Measurements from ENCODE around the gene UBE3C.
"Not testable (repeated sequence)": the region's sequence is repeated elsewhere in the genome, so short reads cannot be mapped to it uniquely, and the experiment has no call there.

The UBE3C gene

DNA sequence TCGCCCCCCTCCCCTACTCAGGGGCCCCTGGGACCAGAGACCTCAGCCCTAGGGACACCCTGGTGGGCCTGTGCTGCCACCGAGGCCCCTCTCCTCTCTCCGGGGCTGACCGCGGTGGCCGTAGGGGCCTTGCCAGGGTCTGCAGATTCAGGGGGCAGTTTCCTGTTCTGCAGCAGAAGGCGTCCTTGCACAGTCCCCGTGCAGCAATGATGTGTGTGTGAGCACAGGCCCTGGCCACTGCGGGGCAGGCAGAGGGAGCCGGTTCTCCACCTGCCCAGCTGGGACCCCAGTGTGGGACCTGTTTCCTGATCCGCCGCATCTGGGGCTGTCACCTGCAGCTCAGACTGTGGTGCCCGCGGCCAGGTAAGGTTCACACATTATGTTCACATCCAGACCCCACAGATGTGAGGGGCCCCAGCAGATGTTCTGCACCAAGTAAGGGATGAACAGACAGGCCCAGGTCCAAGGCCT is 137.4 kb downstream of the UBE3C start:
- no peak for DNase-seq (ENCODE audit: low read depth)
- no peak overlapping the region for H3K4me3 ChIP-seq (ENCODE audit: low read depth, low read length)
- no peak for TF ChIP-seq MAX (IDR thresholded peaks at IDR 0.05; ENCODE audit: low read depth, low read length)
- no peak for TF ChIP-seq MYC (IDR thresholded peaks at IDR 0.05; ENCODE audit: low read depth, low read length)
- no peak for TF ChIP-seq POLR2A (IDR thresholded peaks at IDR 0.05; ENCODE audit: extremely low read depth, insufficient read length)
- TF ChIP-seq, protein P1, sequence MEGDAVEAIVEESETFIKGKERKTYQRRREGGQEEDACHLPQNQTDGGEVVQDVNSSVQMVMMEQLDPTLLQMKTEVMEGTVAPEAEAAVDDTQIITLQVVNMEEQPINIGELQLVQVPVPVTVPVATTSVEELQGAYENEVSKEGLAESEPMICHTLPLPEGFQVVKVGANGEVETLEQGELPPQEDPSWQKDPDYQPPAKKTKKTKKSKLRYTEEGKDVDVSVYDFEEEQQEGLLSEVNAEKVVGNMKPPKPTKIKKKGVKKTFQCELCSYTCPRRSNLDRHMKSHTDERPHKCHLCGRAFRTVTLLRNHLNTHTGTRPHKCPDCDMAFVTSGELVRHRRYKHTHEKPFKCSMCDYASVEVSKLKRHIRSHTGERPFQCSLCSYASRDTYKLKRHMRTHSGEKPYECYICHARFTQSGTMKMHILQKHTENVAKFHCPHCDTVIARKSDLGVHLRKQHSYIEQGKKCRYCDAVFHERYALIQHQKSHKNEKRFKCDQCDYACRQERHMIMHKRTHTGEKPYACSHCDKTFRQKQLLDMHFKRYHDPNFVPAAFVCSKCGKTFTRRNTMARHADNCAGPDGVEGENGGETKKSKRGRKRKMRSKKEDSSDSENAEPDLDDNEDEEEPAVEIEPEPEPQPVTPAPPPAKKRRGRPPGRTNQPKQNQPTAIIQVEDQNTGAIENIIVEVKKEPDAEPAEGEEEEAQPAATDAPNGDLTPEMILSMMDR (IDR thresholded peaks at IDR 0.05; ENCODE audit: low read depth, low read length): no peak

- H3K4me3 ChIP-seq (ENCODE audit: low read depth, low read length): no peak overlapping the region
- peak; percentile 64 for DNase-seq (ENCODE audit: low read depth)
- TF ChIP-seq MAX (IDR thresholded peaks at IDR 0.05; ENCODE audit: low read depth, low read length): no peak
- TF ChIP-seq MYC (IDR thresholded peaks at IDR 0.05; ENCODE audit: low read depth, low read length): no peak
- TF ChIP-seq, protein P1 (IDR thresholded peaks at IDR 0.05; ENCODE audit: low read depth, low read length): no peak
- TF ChIP-seq POLR2A (IDR thresholded peaks at IDR 0.05; ENCODE audit: extremely low read depth, insufficient read length): no peak
Measured at GRCh38 chr7:157276731-157277562, 138.2 kb downstream of the UBE3C start.

DNA sequence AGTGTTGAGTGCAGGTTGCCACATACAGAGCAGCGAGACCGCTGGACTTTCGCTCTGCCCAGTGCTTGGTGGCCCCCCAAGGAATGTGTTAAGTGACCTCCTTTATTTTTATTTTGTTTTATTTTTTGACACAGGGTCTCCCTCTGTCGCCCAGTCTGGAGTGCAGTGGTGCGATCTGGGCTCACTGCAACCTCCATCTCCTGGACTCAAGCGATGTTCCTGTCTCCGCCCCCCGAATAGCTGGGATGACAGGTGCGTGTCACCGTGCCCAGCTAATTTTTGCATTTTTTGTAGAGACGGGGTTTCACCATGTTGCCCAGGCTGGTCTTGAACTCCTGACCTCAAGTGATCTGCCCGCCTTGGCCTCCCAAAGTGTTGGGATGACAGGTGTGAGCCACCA is 138.8 kb downstream of the UBE3C start:
- not testable (repeated sequence) for DNase-seq (ENCODE audit: low read depth)

DNA sequence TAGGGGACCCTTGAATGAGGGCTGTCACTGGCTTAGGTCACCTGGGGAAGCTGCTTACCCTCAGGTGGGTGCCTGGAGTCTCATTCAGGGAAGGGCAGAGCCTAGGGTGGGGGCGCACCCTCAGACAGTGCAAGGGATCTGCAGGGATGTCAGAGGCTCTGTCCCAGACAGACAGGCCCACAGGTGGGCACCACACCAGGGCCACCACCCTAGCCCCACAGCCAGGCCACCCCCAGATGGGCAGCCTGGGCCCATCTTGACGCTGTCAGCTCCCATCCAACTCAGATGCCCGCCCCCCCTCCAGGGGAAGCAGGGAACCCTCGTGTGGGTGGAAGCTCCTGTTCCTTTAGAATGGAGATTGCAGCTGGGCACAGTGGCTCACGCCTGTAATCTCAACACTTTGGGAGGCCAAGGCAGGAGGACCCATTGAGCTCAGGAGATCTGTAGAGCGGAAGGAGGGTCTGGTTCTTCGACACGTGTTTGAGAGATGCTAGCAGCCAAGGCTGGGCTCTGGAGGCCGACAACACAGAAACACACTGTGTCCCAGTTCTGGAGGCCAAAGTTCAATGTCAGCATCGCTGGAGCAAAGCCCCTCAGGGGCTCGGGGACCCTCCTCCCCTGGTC is 139.6 kb downstream of the UBE3C start:
- H3K4me3 ChIP-seq (ENCODE audit: low read depth, low read length): no peak overlapping the region
- TF ChIP-seq, protein P1 (IDR thresholded peaks at IDR 0.05; ENCODE audit: low read depth, low read length): no peak
- no peak for TF ChIP-seq MYC (IDR thresholded peaks at IDR 0.05; ENCODE audit: low read depth, low read length)
- no peak for TF ChIP-seq MAX (IDR thresholded peaks at IDR 0.05; ENCODE audit: low read depth, low read length)
- TF ChIP-seq POLR2A (IDR thresholded peaks at IDR 0.05; ENCODE audit: extremely low read depth, insufficient read length): no peak
- peak; percentile 7 for DNase-seq (ENCODE audit: low read depth)

More for the DNA sequence above, 138.8 kb downstream of the UBE3C start:
- not testable (repeated sequence) for H3K4me3 ChIP-seq (ENCODE audit: low read depth, low read length)

DNA sequence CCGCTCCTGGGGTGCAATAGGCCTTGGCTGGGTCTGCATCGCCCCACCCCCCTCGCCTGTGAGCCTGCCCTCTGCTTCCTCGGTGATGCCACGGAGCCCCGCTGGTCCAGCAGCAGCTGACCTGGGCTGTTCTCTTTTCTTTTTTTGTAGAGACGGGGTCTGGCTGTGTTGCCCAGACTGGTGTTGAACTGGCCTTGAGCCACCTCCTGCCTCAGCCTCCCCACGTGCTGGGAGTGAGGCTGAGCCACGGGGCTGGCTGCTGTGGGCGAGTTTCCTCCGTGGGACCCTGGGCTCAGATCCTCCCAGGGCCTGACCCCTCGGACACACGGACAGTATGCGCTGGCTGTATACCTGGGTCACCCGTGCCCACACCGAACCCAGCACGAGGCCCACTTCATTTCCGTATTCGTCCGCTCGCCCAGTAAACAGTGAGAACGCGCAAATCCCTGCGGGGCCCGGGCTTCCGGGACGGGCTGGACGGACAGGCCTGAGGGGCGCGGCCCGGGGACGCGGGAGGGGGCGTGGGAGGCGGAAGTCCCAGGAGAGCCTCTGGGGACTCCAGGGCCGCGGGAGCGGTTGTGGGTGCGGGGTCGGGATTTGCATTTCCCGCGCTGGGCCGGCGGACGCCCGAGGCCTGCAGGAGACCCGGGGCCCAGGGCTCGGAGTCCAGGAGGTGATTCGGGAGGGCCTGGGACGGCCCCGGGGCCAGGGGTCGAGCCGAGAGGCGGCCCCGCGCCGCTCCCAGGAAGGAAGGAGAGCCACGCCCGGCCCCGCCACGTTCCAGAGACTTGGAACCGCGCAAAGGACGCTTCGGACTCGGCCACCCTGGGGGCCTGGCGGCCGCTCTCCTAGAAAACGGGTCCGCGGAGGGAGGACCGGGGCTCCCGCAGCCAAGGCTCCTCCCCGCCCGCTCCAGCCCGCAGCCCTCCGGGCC is 140.3 kb downstream of the UBE3C start:
- peak; percentile 11 for DNase-seq (ENCODE audit: low read depth)
- no peak overlapping the region for H3K4me3 ChIP-seq (ENCODE audit: low read depth, low read length)
- TF ChIP-seq MYC (IDR thresholded peaks at IDR 0.05; ENCODE audit: low read depth, low read length): no peak
- no peak for TF ChIP-seq POLR2A (IDR thresholded peaks at IDR 0.05; ENCODE audit: extremely low read depth, insufficient read length)

DNA sequence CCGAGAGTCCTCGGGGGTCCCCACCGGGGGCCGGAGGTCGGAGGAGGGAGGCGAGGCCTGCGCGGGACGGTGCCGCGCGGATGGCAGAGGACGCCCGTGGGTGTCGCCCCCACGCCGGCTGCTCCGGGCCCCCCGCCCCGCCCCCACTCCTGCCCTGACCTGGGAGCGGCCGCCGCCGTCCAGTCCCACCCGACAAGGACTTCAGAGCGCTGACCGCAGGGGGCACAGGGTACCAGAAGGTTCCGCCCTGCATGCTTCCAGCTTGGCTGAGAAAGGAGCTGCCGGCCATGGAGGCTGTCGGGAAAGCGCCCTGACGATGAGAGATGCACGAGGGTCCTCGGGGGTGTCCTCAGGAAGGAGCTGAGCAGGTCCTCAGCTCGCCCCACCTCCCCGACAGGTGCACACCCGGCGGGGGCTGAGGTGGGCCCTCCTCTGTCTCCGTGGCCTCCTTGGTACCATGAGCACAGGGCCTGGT is 141.1 kb downstream of the UBE3C start:
- TF ChIP-seq, protein P1 (IDR thresholded peaks at IDR 0.05; ENCODE audit: low read depth, low read length): no peak
- TF ChIP-seq MAX (IDR thresholded peaks at IDR 0.05; ENCODE audit: low read depth, low read length) (no peak), MYC (IDR thresholded peaks at IDR 0.05; ENCODE audit: low read depth, low read length) (no peak), POLR2A (IDR thresholded peaks at IDR 0.05; ENCODE audit: extremely low read depth, insufficient read length) (no peak)
- DNase-seq (ENCODE audit: low read depth): no peak
- no peak overlapping the region for H3K4me3 ChIP-seq (ENCODE audit: low read depth, low read length)
